Measurements from ENCODE around the gene TLE5.

The TLE5 gene

GRCh38 chr19:3087769-3088168 is 25.5 kb upstream of the TLE5 start:
- no peaks in the 10 kb centered on the region for H3K27me3 ChIP-seq (replicated peaks; ENCODE audit: control insufficient read depth, insufficient read depth, low read length)
- H3K36me3 ChIP-seq (ENCODE audit: control insufficient read depth, insufficient read depth, low read length), result no peaks in the 10 kb centered on the region
- no peak for TF ChIP-seq CTCF (IDR thresholded peaks at IDR 0.05; ENCODE audit: insufficient read depth, low read length, poor library complexity, severe bottlenecking)

GRCh38 chr19:3084943-3085342 is 22.6 kb upstream of the TLE5 start:
- Histone ChIP-seq H3K36me3 (ENCODE audit: control insufficient read depth, insufficient read depth, low read length) (no peaks in the 10 kb centered on the region), H3K4me3 (replicated peaks; ENCODE audit: low read depth, low read length) (no peak overlapping the region), H3K27me3 (replicated peaks; ENCODE audit: control insufficient read depth, insufficient read depth, low read length) (no peaks in the 10 kb centered on the region)
- no peak for DNase-seq (ENCODE audit: extremely low read depth, insufficient read length)
- no peak for TF ChIP-seq CTCF (IDR thresholded peaks at IDR 0.05; ENCODE audit: insufficient read depth, low read length, poor library complexity, severe bottlenecking)

More at GRCh38 chr19:3087769-3088168, 25.5 kb upstream of the TLE5 start:
- H3K4me3 ChIP-seq (replicated peaks; ENCODE audit: low read depth, low read length), result no peak overlapping the region
- DNase-seq (ENCODE audit: extremely low read depth, insufficient read length), result no peak

- no peak overlapping the region for H3K4me3 ChIP-seq (replicated peaks; ENCODE audit: low read depth, low read length)
- H3K27me3 ChIP-seq (replicated peaks; ENCODE audit: control insufficient read depth, insufficient read depth, low read length), result no peaks in the 10 kb centered on the region
- no peak for TF ChIP-seq CTCF (IDR thresholded peaks at IDR 0.05; ENCODE audit: insufficient read depth, low read length, poor library complexity, severe bottlenecking)
- DNase-seq (ENCODE audit: extremely low read depth, insufficient read length), result no peak
- no peaks in the 10 kb centered on the region for H3K36me3 ChIP-seq (ENCODE audit: control insufficient read depth, insufficient read depth, low read length)
These were observed 21.7 kb upstream of the TLE5 start for GRCh38 chr19:3083964-3084363.

GRCh38 chr19:3082331-3082730 is 20.0 kb upstream of the TLE5 start:
- no peak overlapping the region for H3K4me3 ChIP-seq (replicated peaks; ENCODE audit: low read depth, low read length)
- no peaks in the 10 kb centered on the region for H3K27me3 ChIP-seq (replicated peaks; ENCODE audit: control insufficient read depth, insufficient read depth, low read length)
- DNase-seq (ENCODE audit: extremely low read depth, insufficient read length), result no peak
- TF ChIP-seq CTCF (IDR thresholded peaks at IDR 0.05; ENCODE audit: insufficient read depth, low read length, poor library complexity, severe bottlenecking), result no peak
- H3K36me3 ChIP-seq (ENCODE audit: control insufficient read depth, insufficient read depth, low read length), result no peaks in the 10 kb centered on the region

GRCh38 chr19:3080286-3080685 is 18.0 kb upstream of the TLE5 start:
- DNase-seq (ENCODE audit: extremely low read depth, insufficient read length), result no peak
- Histone ChIP-seq H3K27me3 (replicated peaks; ENCODE audit: control insufficient read depth, insufficient read depth, low read length) (no peaks in the 10 kb centered on the region), H3K36me3 (ENCODE audit: control insufficient read depth, insufficient read depth, low read length) (no peaks in the 10 kb centered on the region), H3K4me3 (replicated peaks; ENCODE audit: low read depth, low read length) (no peak overlapping the region)
- TF ChIP-seq CTCF (IDR thresholded peaks at IDR 0.05; ENCODE audit: insufficient read depth, low read length, poor library complexity, severe bottlenecking), result no peak

GRCh38 chr19:3079578-3079977 is 17.3 kb upstream of the TLE5 start:
- Histone ChIP-seq H3K4me3 (replicated peaks; ENCODE audit: low read depth, low read length) (no peak overlapping the region), H3K36me3 (ENCODE audit: control insufficient read depth, insufficient read depth, low read length) (no peaks in the 10 kb centered on the region), H3K27me3 (replicated peaks; ENCODE audit: control insufficient read depth, insufficient read depth, low read length) (no peaks in the 10 kb centered on the region)
- no peak for TF ChIP-seq CTCF (IDR thresholded peaks at IDR 0.05; ENCODE audit: insufficient read depth, low read length, poor library complexity, severe bottlenecking)
- DNase-seq (ENCODE audit: extremely low read depth, insufficient read length), result no peak
